HEK293 (cell line): ENCODE results near the gene R3HDML.

ENCODE experiments used
- CTCF ChIA-PET: fragments of 350-600 bp; formaldehyde crosslinking; extraction: SDS; loops from one replicate; lab custom pipeline; 2021; ENCODE audit warnings: antibody characterized with exemption; lab: Yijun Ruan, JAX
- POLR2A ChIA-PET: fragments of 300-600 bp; formaldehyde crosslinking; extraction: SDS; loops from one replicate; lab custom pipeline; 2020; ENCODE audit warnings: antibody characterized with exemption, inconsistent platforms; lab: Yijun Ruan, JAX
- H3K27ac ChIP-seq: fragments of 200-500 bp; sonication (Bioruptor generic); 2 replicates; pipeline ENCODE4 v1.5.1; 2014; ENCODE audit warnings: low read depth, low read length, control low read depth, inconsistent platforms; ENCODE audit errors: extremely low read depth
- H3K36me3 ChIP-seq, 2 experiments: fragments of 200-500 bp in 1 of 2; sonication (Bioruptor generic) in 1 of 2; 1 replicate in 1 of 2; 2 replicates in 1 of 2; pipeline ENCODE4 v1.5.1; 2014 to 2017; ENCODE audit warnings: inconsistent platforms in 2 of 2, low read length in 2 of 2; ENCODE audit not compliant: control insufficient read depth in 2 of 2, insufficient read depth in 1 of 2
- H3K4me1 ChIP-seq: fragments of 200-500 bp; sonication (Bioruptor generic); 2 replicates; pipeline ENCODE4 v1.5.1; 2014; ENCODE audit warnings: mild to moderate bottlenecking, low read length, inconsistent platforms; ENCODE audit not compliant: control insufficient read depth, insufficient read depth
- H3K4me3 ChIP-seq: 2 replicates; pipeline ENCODE4 v1.5.1; 2011; ENCODE audit warnings: low read depth, mild to moderate bottlenecking, control low read depth, low read length, moderate library complexity
- H3K9me3 ChIP-seq: fragments of 200-500 bp; sonication (Bioruptor generic); 2 replicates; pipeline ENCODE4 v1.5.1; 2014; ENCODE audit warnings: low read depth, low read length, inconsistent platforms; ENCODE audit not compliant: control insufficient read depth, insufficient read depth
- BCL11B ChIP-seq: fragments of 450-650 bp; formaldehyde crosslinking; IDR thresholded peaks from 2 replicates; pipeline ENCODE4 v1.5.1; 2016; ENCODE audit warnings: low read depth, missing biosample characterization, missing genetic modification characterization
- EGR2 ChIP-seq: fragments of 450-650 bp; formaldehyde crosslinking; IDR thresholded peaks from 2 replicates; pipeline ENCODE4 v1.5.1; 2016; ENCODE audit warnings: low read depth, missing biosample characterization, missing genetic modification characterization
- GFI1B ChIP-seq: fragments of 450-650 bp; formaldehyde crosslinking; IDR thresholded peaks from 2 replicates; pipeline ENCODE4 v1.5.1; 2016; ENCODE audit warnings: missing biosample characterization, missing genetic modification characterization
- HOXC10 ChIP-seq: sonication (generic); formaldehyde crosslinking; IDR thresholded peaks from 2 replicates; pipeline ENCODE4 v1.8.1; 2023; ENCODE audit warnings: mild to moderate bottlenecking, missing genetic modification reagents
- HOXD13 ChIP-seq: sonication (generic); formaldehyde crosslinking; IDR thresholded peaks from 2 replicates; pipeline ENCODE4 v1.8.0; 2022; ENCODE audit warnings: missing genetic modification reagents, borderline replicate concordance
- SP3 ChIP-seq: fragments of 450-650 bp; formaldehyde crosslinking; IDR thresholded peaks from 2 replicates; pipeline ENCODE4 v1.5.1; 2016; ENCODE audit warnings: missing biosample characterization, missing genetic modification characterization
- SP7 ChIP-seq: fragments of 450-650 bp; formaldehyde crosslinking; IDR thresholded peaks from 2 replicates; pipeline ENCODE4 v1.5.1; 2016; ENCODE audit warnings: missing biosample characterization, missing genetic modification characterization
- YY1 ChIP-seq: fragments of 450-650 bp; formaldehyde crosslinking; IDR thresholded peaks from 2 replicates; pipeline ENCODE4 v1.5.1; 2018; ENCODE audit warnings: missing biosample characterization, missing genetic modification characterization
- ZBTB1 ChIP-seq: fragments of 450-650 bp; formaldehyde crosslinking; IDR thresholded peaks from 2 replicates; pipeline ENCODE4 v1.5.1; 2016; ENCODE audit warnings: missing biosample characterization, missing genetic modification characterization
- ZBTB21 ChIP-seq: fragments of 450-650 bp; formaldehyde crosslinking; IDR thresholded peaks from 2 replicates; pipeline ENCODE4 v1.5.1; 2017; ENCODE audit warnings: missing biosample characterization, missing genetic modification characterization
- ZNF112 ChIP-seq: fragments of 450-650 bp; formaldehyde crosslinking; IDR thresholded peaks from 2 replicates; pipeline ENCODE4 v1.5.0; 2017; ENCODE audit warnings: missing biosample characterization, missing genetic modification characterization
- ZNF140 ChIP-seq: fragments of 450-650 bp; formaldehyde crosslinking; IDR thresholded peaks from 2 replicates; pipeline ENCODE4 v1.5.1; 2016; ENCODE audit warnings: missing biosample characterization, missing genetic modification characterization
- ZNF157 ChIP-seq: fragments of 450-650 bp; formaldehyde crosslinking; IDR thresholded peaks from 2 replicates; pipeline ENCODE4 v1.5.1; 2016; ENCODE audit warnings: missing biosample characterization, missing genetic modification characterization
- ZNF175 ChIP-seq: fragments of 450-650 bp; formaldehyde crosslinking; IDR thresholded peaks from 2 replicates; pipeline ENCODE4 v1.5.1; 2016; ENCODE audit warnings: missing biosample characterization, missing genetic modification characterization
- ZNF311 ChIP-seq: fragments of 450-650 bp; formaldehyde crosslinking; IDR thresholded peaks from 2 replicates; pipeline ENCODE4 v1.5.1; 2017; ENCODE audit warnings: missing biosample characterization, missing genetic modification characterization, borderline replicate concordance
- ZNF324 ChIP-seq: fragments of 450-650 bp; formaldehyde crosslinking; IDR thresholded peaks from 2 replicates; pipeline ENCODE4 v1.5.1; 2016; ENCODE audit warnings: missing biosample characterization, missing genetic modification characterization
- ZNF335 ChIP-seq: fragments of 450-650 bp; formaldehyde crosslinking; conservative IDR thresholded peaks from 2 replicates; pipeline ENCODE4 v1.5.1; 2016; ENCODE audit warnings: missing biosample characterization, missing genetic modification characterization
- ZNF549 ChIP-seq: fragments of 450-650 bp; IDR thresholded peaks from 2 replicates; pipeline ENCODE4 v1.5.1; 2018; ENCODE audit warnings: missing biosample characterization, missing genetic modification characterization, mild to moderate bottlenecking, inconsistent platforms, moderate library complexity
- ZNF629 ChIP-seq: fragments of 450-650 bp; formaldehyde crosslinking; IDR thresholded peaks from 2 replicates; pipeline ENCODE4 v1.5.1; 2017; ENCODE audit warnings: missing biosample characterization, missing genetic modification characterization
- ZNF654 ChIP-seq: fragments of 450-650 bp; formaldehyde crosslinking; IDR thresholded peaks from 2 replicates; pipeline ENCODE4 v1.5.1; 2016; ENCODE audit warnings: low read depth, missing biosample characterization, missing genetic modification characterization
- ZNF768 ChIP-seq: fragments of 450-650 bp; formaldehyde crosslinking; IDR thresholded peaks from 2 replicates; pipeline ENCODE4 v1.5.1; 2018; ENCODE audit warnings: missing biosample characterization, mild to moderate bottlenecking, missing genetic modification characterization
- ZNF776 ChIP-seq: fragments of 450-650 bp; formaldehyde crosslinking; IDR thresholded peaks from 2 replicates; pipeline ENCODE4 v1.5.0; 2017; ENCODE audit warnings: missing biosample characterization, missing genetic modification characterization, borderline replicate concordance
- ZNF785 ChIP-seq: fragments of 450-650 bp; formaldehyde crosslinking; IDR thresholded peaks from 2 replicates; pipeline ENCODE4 v1.5.1; 2016; ENCODE audit warnings: missing biosample characterization, missing genetic modification characterization
- ZSCAN16 ChIP-seq: fragments of 450-650 bp; formaldehyde crosslinking; IDR thresholded peaks from 2 replicates; pipeline ENCODE4 v1.5.1; 2016; ENCODE audit warnings: missing biosample characterization, missing genetic modification characterization
- TF ChIP-seq, protein P1 (sequence below): fragments of 450-650 bp; formaldehyde crosslinking; IDR thresholded peaks from 2 replicates; pipeline ENCODE4 v1.5.1; 2016; ENCODE audit warnings: missing biosample characterization, missing genetic modification characterization
- TF ChIP-seq, protein P2 (sequence below): fragments of 450-650 bp; formaldehyde crosslinking; IDR thresholded peaks from 2 replicates; pipeline ENCODE4 v1.5.1; 2016; ENCODE audit warnings: missing biosample characterization, missing genetic modification characterization
- TF ChIP-seq, protein P3 (sequence below): fragments of 450-650 bp; formaldehyde crosslinking; IDR thresholded peaks from 2 replicates; pipeline ENCODE4 v1.5.1; 2016; ENCODE audit warnings: missing biosample characterization, missing genetic modification characterization

Gene R3HDML

DNA sequence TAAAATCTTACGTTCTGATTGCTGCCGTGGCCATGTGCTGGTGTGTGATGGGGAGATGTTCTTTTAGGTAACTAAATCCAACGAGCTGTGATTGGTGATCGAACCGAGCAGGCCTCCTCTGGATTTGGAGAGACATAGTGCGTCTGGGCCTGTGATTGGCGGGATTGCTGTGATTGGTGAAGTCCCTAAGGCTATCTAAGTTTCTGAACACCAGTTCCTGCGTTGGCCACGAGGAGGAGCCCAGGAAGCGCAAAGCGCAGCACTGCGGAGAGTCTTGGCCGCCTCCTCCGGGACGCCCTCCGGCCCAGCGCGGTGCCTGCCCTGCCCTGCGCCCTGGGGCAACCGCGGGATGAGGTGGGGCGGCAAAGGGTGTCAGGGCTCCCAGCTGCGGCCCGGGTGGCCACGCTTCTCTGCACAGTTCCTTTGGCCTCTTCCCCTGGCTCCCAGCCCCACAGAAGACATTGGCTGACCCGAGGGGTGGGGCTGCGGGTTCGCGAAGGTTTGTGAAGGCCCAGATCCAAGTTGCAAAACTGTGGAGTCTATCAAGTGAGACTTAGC is 51.7 kb downstream of the R3HDML start (continued):
- TF ChIP-seq, protein P1, sequence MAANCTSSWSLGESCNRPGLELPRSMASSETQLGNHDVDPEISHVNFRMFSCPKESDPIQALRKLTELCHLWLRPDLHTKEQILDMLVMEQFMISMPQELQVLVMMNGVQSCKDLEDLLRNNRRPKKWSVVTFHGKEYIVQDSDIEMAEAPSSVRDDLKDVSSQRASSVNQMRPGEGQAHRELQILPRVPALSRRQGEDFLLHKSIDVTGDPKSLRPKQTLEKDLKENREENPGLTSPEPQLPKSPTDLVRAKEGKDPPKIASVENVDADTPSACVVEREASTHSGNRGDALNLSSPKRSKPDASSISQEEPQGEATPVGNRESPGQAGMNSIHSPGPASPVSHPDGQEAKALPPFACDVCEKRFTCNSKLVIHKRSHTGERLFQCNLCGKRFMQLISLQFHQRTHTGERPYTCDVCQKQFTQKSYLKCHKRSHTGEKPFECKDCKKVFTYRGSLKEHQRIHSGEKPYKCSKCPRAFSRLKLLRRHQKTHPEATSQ (tag by site-specific recombination): 0 out of 2 replicates have a peak, but pooled peaks have one; percentile 20
- no peak for TF ChIP-seq YY1
- TF ChIP-seq ZBTB1 (tag by site-specific recombination): no peak
- peak; percentile 72 for TF ChIP-seq ZNF654
- no peak for TF ChIP-seq ZSCAN16 (tag by site-specific recombination)
- no peak for TF ChIP-seq ZNF629 (tag by site-specific recombination)
- no peak for TF ChIP-seq ZNF140 (tag by site-specific recombination)
- no peak for TF ChIP-seq EGR2 (tag by site-specific recombination)
- TF ChIP-seq GFI1B (tag by site-specific recombination): peak; percentile 31; the same call in 1 of the 2 replicates
- peak; percentile 60; the same call in 1 of the 2 replicates for TF ChIP-seq SP7 (tag by site-specific recombination)
- TF ChIP-seq ZNF112: no peak
- TF ChIP-seq ZNF335 (tag by site-specific recombination): 0 out of 2 replicates have a peak, but pooled peaks have one; percentile 17
- TF ChIP-seq HOXC10 (CRISPR knock-in tag): no peak
- no peak for TF ChIP-seq ZNF776 (tag by site-specific recombination)
- peak; percentile 51; the same call in 1 of the 2 replicates for TF ChIP-seq ZNF324
- TF ChIP-seq BCL11B (tag by site-specific recombination): no peak
- no peak for TF ChIP-seq ZNF175
- TF ChIP-seq ZBTB21 (tag by site-specific recombination): no peak
- TF ChIP-seq ZNF549 (tag by site-specific recombination): no peak

DNA sequence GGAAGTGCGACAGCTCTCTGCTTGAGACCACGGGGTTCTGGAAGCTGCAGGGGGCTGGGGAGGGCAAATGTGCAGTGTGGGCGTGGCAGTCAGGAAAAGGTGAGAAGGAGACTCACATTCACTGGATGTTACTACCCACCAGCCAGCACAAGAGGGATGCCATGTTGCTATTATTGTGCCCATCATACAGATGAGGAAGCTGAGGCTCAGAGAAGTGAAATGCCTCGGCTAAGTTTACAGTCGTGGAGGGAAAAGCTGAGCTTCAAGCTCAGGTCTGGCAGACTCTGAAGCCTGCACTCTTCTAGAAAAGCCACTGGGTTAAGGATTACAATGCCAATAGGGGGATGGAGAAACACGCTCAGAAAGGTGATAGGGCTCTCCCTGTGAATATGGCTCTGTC is 53.0 kb downstream of the R3HDML start:
- Histone ChIP-seq H3K36me3 (no peaks in the 10 kb centered on the region), H3K27ac (no peak overlapping the region), H3K4me1 (no peaks in the 10 kb centered on the region), H3K9me3 (no peaks in the 10 kb centered on the region), H3K4me3 (no peak overlapping the region)
- CTCF ChIA-PET: interaction anchor here (0.7 to 5.0 kb wide), 6 partner anchors 16 to 219 kb away, joined by 3 to 41 read pairs (median 5); no protein-coding TSS in a partner anchor
- TF ChIP-seq, protein P2, sequence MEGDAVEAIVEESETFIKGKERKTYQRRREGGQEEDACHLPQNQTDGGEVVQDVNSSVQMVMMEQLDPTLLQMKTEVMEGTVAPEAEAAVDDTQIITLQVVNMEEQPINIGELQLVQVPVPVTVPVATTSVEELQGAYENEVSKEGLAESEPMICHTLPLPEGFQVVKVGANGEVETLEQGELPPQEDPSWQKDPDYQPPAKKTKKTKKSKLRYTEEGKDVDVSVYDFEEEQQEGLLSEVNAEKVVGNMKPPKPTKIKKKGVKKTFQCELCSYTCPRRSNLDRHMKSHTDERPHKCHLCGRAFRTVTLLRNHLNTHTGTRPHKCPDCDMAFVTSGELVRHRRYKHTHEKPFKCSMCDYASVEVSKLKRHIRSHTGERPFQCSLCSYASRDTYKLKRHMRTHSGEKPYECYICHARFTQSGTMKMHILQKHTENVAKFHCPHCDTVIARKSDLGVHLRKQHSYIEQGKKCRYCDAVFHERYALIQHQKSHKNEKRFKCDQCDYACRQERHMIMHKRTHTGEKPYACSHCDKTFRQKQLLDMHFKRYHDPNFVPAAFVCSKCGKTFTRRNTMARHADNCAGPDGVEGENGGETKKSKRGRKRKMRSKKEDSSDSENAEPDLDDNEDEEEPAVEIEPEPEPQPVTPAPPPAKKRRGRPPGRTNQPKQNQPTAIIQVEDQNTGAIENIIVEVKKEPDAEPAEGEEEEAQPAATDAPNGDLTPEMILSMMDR (tag by site-specific recombination): no peak
- TF ChIP-seq HOXD13 (CRISPR knock-in tag) (no peak), ZNF768 (no peak), ZNF311 (no peak), SP3 (tag by site-specific recombination) (no peak), ZNF157 (tag by site-specific recombination) (no peak), ZNF785 (no peak)
- TF ChIP-seq, protein P3, sequence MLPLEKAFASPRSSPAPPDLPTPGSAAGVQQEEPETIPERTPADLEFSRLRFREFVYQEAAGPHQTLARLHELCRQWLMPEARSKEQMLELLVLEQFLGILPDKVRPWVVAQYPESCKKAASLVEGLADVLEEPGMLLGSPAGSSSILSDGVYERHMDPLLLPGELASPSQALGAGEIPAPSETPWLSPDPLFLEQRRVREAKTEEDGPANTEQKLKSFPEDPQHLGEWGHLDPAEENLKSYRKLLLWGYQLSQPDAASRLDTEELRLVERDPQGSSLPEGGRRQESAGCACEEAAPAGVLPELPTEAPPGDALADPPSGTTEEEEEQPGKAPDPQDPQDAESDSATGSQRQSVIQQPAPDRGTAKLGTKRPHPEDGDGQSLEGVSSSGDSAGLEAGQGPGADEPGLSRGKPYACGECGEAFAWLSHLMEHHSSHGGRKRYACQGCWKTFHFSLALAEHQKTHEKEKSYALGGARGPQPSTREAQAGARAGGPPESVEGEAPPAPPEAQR (tag by site-specific recombination): no peak
- POLR2A ChIA-PET: interaction anchor here (0.8 kb wide), 1 partner anchor 131 kb away, joined by 3 read pairs; no protein-coding TSS in a partner anchor
